Cerebellar cortex (tissue), 1 donor: ENCODE measurements around the gene LY86.
A peak's percentile ranks its signal among the peaks of the same experiment; 100 is the strongest.
"Not testable (repeated sequence)": the region's sequence is repeated elsewhere in the genome, so short reads cannot be mapped to it uniquely, and the experiment has no call there.

Experiments
- DNase-seq: peaks from one replicate; pipeline ENCODE4 v3.0.0-alpha.2; 2015; ENCODE audit warnings: low spot score

LY86 gene

DNA sequence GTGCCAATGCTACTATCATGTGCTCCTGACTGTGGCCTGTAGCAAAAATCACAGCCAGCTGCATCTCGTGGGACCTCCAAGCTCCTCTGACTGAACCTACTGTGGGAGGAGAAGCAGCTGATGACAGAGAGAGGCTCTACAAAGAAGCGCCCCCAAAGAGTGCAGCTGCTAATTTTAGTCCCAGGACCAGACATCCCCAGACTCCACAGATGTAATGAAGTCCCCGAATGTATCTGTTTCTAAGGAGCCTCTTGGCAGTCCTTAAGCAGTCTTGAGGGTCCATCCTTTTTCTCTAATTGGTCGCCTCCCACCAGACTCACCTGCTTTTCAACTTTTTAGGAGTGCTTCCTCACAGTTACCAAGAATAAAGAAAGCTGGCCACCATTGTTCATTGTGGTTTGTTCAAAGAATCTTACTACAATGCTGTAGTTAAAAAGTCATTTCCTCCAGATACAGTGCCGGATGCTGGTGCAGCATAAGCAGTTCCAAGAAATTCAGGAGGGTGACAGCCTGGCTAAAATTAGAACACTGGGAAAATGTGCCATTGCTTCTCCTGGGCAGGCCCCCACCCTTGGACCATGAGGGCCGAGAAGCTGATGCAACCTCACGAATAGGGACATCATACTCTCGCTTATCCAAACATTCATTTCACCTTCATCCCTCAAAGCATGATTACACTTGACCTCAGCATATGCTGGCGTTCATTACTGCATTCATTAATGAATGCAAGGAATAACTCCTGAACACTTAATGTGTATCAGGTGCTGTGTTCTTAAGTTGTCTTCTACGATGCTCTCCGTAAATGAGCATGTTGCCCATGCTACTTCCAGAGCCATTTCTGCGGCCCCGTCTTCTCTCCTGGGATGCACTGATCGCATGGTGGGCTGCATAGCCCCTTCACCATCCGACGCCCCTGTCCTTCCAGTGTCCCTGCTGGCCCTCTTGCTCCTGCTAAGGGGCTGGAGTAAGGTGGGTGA, 66.4 kb downstream of the LY86 start:
- no peak for DNase-seq

DNA sequence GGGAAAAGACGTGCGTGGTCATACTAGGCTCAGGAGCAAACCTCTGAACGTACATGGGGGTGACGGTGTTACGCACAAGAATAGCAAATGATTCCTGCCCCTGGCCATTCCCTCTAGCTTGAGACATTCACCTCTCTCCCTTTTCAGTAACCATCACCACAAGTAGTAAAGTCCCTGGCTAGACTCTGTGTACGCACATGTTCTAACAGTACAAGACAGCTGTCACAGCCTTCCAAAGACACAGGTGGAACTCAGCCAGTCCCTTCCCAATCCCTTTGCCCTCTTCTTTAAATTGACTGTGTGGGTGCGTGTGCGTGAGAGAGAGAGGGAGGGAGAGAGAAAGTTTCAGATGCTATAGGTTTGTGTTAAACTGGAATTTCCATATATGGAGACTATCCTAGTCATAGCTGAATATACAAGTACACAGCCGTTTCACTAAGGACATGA, 67.3 kb downstream of the LY86 start:
- DNase-seq = no peak

DNA sequence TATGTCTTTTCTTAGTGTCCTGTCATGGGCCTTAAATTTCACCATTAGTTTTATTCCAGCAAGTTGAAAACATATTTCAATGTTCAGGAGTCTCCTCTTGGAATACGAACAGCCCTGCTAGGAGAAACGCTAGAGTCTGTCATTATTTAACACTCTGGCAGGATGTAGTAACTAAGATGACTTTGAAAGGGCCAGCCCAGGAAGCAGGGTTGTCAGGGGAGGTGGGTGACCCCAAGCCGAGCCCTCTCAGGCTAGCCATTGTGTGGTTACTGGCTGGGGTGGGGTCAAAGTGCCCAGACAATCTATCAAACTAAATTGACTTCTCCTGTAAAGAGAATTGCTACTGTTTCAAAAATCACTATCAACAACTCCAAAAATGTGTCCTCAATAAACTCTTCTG, 67.8 kb downstream of the LY86 start:
- DNase-seq = no peak

DNA sequence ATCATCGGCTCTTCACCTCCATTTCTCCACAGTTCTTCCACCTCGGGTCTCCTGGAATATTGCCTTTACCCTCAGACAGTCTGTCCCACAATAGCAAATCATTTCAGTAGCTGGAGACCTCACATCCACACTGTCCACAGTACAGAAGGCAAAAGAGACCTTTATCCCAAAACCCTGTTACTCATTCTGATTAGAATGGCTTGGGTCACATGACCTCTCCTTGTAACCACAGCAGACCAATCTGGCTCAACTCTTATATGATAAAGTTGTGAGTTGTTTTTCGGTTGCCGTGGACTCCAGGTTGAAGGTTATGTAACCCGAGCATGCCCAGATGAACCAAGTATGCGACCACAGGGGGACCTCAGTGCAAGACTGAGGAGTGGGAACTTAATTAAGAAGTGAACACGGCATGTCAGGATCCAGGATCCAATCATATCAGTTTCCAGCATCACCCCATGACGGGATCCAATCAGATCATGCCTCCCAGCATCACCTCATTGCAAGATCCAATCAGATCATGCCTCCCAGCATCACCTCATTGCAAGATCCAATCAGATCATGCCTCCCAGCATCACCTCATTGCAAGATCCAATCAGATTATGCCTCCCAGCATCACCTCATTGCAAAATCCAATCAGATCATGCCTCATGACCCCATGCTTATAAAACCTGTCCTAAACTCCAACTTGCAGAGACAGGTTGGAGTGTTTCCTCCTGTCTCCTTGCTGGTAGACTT, 68.7 kb downstream of the LY86 start:
- DNase-seq = no peak

DNA sequence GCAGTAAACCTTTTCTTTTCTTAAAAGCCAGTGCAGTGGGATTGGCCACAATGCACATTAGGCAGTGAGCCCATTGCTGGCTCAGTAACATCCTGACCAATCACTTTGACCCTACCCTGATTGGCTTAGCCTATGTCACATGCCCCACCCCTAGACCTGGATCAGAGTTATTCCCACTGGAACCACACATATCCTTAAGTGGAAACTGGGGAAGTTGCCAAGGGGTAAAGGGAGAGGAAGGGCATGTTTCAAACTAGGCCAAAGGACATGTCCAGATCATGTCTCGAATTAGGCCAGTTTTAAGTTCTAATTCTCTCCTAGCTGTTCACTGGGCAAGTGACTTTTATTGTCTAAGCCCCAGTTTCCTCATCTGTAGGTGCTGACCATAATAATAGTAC, 69.3 kb downstream of the LY86 start:
- DNase-seq = no peak

DNA sequence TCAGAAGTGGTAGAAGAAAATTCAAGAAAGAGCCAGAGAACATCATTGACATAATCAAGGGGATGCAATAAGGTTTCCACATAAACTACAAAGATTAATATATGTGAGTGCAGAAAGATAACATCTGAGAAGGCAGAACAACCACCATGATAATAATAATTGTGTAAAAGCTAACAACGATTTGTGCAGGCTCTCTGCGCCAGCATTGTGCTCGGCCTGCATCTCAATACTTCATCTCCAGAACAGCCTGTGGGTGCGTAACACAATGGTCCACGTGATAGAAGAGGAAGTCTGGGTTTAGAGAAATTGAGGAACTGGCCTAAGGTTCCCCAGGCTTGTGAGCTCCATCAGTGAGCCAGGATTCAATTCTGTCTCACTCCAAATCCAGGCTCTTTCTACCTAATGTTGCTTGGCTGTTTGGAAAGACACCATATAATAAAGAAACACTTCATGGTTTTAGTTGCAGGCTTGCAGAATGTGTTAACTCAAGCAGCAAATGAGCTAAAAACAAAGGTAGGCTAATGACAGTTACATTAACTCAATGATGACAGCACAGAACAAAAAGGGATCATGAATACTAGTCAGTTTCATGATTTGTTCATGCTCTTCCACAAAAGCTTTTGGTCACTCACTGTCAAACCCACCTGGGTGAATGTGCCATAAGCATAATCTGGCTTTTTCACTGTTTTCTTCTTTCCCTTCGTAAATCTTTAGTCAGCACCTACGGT, 71.2 kb downstream of the LY86 start:
- DNase-seq = no peak

DNA sequence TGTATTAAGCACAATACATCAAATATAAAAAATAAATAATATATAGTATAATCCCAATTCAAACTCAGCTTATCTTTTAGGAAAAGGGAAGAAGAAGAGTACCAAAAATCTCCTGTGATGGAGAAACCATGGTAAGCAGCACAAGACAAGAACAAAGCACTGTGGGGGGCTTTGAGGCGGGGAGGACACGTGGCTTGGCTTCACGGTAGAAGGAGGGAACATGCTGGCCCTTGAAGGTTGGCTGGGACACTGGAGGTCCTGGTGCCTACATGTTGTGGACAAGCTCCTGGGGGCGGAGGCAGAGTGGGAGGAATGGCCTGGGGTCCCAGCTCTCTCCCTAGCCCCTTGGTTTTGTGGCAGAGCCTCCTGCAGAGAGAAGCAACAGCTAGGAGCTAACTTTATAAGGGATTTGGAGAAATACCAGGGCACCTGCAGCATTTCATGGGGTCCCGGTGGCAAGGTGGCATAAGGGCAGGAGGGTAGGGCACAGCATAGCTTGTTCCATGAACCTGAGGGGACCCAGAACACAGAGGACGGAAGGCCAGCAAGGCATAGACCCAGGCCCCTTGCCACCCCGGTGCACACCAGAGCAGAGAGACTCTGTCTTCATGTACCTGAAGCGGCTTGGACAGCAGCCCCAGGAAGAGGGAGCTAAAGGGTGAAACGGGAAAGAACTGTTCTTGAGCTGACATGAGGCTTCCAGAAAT, 72.0 kb downstream of the LY86 start:
- no peak for DNase-seq

DNA sequence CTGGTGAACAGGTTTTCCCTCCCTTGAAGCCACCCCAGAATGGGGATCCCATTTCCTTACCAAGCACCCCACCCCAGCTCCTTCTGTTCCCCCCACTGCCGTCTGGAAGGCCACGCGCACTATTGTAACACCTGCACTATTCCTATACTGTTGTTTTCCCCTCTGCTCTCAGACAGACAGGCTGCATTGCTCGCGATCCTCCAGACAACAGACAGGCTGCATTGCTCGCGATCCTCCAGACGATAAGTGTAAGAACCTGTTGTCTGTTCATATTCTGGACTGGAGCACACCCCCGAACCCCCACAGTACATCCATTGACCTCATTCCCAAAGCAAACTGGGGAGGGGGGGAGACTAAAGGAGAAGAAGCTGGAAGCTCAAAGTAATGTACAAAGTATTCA, 72.7 kb downstream of the LY86 start:
- DNase-seq = peak; percentile 15

DNA sequence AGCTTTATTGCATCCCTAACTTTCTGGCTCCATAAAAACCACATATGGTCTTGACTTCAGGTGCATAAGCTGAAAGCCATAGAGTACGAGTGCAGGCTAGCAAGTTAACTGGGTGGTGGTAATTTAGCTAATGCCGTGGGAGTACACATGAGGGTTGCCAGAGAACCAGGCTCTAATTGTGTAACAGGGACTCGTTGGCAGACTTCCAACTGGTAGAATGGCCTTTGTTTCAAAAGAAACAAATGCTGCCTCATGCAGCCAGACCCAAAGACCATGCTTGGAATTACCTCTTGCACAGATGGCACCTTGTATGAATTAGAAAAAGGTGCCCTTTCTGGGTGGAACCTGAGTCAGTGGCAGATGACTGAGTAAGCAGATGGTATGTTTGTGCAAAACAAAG, 73.2 kb downstream of the LY86 start:
- peak; percentile 92 for DNase-seq

DNA sequence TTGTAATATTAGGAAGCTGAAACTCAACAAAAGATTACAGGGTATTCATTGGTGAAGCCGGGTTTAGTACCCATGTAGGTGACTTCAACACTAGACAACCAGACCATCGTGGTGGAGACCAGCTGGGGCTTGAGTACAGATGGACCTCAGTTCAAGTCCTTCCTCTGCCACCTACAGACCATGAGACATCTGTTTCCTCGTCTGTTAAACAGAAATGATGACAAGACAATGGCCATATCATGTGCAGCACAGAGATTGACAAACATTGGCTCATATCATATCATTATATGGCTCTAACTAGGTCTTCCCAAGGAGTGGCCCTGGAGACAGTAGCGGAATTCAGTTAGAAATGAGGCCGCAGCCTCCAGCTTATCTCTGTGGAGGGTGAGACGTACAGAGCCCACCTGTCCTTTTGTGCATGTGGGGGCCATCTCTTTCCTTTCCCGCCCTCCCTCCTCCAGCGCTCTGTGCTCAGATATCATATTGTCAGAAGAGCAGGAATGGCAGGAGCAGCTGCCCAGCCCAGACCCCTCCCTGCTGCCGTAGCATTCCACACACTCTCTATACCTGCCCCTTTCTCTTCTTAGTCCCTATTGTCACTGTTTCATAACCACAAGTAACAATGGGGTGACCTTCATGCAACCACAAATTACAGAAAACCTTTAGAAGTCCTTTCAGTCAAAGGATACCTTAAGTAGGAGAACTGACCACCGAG, 75.1 kb downstream of the LY86 start:
- no peak for DNase-seq

DNA sequence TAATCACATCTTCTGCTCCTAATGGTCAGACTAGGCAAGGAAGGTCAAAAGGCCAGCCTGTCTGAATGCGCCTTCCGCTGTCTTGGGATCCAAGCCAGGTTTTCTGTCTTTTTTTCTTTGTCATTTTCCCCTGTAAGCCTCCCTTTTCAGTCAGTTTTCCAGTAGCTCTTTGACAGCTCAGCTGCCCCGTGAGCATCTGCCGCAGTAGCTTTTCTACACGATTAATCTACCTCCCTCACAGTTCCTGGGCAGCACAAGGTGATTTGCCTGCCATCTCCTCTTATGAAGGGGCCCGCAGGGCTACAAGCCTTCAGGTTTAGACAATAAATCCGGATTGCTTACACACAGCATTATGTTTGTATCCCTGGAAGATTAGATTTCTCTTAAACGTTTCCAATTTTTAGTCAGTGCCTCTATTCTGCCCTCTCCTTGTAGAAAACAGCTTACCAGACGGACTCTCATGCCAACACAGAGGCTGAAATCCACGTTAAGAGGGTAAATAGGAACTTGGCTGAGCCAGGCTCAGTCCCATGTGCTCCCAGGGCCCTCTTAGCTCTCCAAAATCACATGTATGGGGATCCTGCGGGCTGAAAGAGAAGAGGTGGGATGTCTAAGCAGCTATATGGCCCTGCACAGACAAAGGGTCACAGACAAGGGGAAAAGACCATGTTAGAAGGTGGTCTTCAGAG, 77.2 kb downstream of the LY86 start:
- no peak for DNase-seq

DNA sequence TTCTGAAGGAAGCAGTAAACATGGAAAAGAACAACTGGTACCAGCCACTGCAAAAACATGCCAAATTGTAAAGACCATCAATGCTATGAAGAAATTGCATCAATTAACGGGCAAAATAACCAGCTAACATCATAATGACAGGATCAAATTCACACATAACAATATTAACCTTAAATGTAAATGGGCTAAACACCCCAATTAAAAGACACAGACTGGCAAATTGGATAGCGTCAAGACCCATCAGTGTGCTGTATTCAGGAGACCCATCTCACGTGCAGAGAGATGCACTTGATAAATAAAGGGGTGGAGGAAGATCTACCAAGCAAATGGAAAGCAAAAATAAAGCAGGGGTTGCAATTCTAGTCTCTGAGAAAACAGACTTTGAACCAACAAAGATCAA, 81.6 kb downstream of the LY86 start:
- DNase-seq = not testable (repeated sequence)

DNA sequence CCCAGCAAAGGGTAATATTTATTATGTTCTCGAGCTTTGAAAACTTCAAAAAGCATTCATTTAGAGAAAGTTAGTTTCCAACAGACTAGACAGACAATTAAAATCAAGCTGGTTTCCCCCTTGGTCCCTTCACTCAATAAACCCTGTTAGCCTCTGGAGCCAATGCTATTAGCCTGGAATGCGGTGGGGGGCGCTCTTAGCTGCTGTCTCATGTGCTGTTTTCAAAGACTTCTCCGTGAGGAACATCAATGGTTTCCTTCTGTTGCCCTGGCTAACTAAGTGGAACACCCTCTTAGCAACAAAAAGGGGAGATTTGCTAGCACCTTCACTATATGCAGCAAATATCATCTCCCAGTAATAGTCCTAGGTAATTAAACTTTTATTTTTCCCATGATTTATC, 86.4 kb downstream of the LY86 start:
- no peak for DNase-seq

DNA sequence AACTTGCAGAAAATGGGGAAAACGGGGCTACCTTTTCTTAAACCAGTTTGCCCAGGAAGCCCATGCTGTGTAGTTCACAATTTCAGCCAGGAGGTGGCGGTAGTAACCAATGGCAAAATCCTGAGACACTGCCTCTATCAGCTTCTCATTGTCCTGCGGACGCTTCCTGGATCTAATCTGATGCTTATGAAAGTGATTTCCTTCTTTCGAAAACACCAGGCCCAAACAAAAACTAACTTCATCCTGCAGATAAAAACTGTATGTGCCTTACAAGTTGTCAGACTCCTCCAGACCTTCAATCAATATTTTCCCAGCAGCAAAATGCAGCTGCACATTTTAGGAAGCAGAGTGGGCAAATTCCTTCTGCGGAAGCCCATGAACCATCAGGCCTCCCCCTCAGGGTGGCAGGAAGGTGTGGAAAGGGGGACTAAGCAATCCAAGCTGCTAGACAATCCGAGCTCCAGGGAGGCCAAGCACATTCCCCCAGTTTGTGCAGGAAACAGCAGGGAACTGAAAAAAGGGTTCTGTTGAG, 88.5 kb downstream of the LY86 start:
- DNase-seq = peak; percentile 78

DNA sequence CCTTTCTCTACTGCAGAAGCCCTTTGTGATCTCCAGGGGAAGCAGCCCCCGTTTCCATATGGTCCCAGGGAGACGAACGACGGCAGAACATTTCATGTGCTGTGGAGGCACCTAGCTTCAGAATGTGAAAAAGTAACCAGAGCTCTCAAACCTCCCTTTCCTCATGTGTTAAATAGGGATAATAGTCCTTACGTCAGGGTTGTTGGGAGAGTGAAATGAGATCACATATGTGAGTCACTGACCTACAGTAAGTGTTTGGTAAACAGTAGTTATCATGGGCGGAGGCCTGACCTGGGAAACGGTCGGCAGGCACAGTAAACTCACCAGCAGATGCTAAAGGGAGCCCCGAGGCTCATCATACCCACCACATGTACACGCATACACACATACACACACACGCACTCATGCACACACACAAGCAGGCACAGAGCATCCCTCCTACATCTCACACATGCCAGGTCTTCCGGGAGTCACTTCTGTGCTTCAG, 89.7 kb downstream of the LY86 start:
- no peak for DNase-seq

DNA sequence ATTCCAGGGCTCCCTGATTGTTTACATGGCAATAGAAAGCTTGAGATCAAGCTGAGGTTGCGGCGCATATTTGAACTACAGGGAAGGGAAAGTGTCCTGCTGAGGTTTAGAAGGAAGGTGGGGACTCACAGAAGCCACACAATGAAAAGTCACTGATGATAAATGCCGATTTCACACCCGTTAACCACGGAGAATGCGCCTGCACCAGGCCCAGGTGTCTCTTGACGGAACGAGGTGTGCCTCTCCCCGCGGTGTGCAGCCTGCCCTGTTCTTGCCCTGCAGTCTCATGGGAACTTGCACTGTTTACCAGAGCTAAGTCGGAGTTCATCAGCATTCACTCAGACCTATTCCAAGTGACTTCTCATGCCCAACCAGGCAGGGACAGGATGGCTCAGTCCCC, 90.3 kb downstream of the LY86 start:
- no peak for DNase-seq

DNA sequence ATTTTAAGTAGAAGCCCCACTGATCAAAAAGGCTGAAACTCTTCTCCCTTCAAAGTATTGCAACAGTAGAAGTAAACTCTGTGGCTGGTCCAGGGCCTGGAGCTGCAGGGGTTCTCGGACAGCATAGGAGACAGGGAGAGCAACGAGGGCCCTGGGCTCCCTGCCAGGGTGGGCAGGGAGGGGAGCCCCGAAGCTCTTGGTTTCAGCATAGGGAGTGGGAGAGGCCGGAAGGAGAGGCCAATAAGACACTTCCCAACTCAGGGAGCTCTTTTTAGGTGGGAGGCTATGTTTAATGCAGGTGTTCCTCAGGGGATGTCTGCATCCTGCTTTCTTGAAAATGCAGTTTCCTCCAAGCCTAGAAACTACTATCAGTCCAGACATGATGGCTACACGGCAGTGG, 91.1 kb downstream of the LY86 start:
- DNase-seq = no peak

DNA sequence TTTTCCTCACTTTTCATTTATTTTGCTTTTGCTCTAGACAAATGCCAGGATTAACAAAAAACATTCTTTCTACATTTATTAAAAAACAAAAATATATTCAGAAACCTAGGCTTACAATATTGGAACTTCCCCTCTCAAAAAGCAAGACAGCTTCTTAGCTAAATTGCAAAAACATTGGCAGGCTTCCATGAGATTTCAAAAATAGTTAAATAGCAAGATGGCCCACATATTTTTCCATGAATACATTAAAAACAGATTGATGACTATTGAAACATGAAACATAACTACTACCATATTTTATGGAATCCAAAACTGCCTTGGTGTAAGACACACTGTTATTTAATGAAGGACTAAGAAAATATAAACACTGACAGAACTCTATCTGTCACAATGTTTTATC, 92.0 kb downstream of the LY86 start:
- no peak for DNase-seq

DNA sequence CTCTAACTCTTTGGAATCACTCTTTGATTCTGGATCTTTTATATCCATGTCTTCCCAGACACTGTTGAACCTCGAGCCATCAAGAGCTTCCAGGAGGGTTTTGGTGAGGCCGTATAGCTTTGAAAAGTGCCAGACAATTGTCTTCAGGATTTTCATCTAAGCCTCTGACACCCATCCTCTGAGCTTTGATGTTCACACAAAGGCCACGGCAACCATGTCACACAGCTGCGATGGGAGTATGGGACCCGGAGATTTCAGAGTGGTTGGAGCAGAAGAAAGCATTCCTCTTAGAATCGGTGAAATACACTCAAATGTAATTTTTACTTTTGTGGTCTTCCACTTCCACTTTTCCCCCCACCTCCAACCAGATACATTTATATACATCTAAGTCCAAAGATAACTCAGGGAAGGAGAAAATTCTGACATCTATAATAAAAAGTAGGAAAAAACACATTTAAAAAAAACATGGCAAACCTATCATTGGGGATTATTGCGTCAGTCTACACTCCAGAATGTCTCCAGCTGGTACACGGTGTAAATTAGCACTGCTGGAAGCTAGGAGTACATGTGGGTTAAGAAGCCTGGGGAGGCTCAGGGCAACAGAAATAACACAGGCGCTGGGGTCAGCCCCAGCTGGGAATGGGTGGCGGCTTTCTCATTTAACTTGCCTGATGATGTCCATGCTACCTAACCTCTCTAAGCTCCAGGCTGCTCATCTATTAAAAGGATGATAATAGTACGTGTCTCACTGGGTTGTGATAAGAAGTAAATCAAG, 92.7 kb downstream of the LY86 start:
- no peak for DNase-seq
